T-helper 1 cell (primary cell): ENCODE measurements around the gene PUS1.

Experiments used
- DNase-seq, 5 donors: peaks; one replicate each; pipeline ENCODE4 v3.0.0-alpha.2; 2012 to 2020

Gene PUS1

DNA sequence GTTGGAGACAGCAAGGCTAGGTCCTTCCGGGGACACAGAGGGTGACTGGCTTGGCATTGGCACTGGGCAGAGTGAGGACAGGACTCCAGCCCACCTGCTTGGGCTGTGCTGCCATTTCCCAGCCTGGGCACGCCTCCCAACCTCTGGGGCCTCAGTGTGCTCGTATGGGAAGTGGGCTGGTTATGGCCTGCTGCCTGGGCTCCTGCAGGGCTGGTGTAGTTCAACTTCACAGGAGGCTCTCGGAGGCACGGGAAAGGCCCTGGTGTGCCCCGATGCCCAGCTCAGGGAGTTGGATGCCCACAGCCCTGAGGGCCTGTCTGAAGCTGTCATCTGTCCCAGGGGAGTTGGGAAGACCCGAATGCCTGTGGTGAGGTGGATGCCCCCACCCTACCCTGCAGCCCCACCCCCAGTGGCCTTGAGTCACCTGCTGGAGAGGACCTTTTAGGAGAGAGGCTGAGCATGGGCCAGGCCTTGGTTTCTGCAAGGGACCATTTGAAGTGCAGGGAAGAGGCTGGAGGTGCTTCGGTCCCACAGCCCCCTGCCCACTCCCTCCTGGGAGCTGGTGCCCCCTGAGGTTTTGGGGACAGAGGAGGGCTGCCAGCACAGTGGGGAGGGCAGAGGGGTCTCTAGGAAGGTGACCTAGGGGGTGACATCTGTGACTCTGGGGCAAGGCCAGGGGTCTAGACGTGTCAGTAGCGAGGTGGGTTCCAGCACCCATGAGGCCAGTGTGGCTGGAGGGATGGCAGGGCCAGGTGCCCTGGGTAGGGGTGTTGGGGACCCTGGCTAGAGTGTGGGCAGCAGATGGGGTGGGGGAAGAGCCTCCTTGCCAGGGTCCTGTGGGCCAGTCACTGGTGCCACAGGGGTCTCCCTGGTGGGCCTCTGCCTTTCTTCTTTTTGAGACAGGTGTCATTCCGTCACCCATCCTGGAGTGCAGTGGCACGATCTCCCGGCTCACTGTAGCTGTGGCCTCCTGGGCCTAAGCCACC is 25.5 kb upstream of the PUS1 start:
- DNase-seq: no peak

DNA sequence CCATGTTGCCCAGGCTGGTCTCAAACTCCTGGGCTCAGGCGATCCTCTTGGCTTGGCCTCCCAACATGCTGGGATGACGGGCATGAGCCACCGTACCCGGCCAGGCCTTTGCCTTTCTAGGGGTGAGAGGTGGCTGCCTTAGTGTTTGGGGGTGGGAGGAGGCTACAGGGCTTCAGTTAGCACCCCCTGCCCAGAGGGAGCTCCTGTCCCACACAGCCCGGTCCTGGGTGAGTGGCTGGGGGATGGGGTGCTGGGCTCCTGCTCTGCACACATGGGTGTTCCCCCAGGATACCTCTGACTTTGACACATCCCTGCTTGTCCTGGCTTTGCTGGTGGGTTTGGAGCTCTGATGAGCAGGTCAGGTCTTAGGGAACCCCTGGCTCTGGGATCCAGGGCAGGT is 24.7 kb upstream of the PUS1 start:
- DNase-seq: no peak

DNA sequence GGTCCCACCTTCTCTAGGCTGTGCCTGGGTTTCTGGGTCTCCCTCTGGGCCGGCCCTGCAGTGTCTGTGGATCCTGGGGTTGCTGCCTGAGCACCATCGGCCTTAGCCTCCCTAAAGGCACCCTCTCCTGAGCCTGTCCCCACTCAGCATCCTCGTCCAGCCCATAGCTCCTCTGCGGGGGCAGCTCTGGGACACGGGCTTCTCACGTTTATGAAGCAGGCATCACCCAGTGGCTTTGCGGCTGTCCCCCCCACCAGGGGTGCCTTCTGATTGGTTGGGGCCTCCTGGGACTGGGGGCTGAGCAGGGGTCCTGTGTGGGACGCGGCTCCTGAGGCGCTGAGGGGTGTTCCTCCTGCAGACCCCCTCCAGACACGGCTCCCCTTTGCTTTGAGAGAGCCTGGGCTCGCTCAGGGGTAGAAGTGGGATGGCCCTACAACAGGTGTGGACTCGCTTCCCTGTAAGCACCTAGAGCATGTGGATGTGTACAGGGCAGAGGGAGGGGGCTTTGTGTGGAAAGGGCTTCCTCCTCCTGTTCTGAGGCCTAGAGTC is 23.9 kb upstream of the PUS1 start:
- DNase-seq: no peak

DNA sequence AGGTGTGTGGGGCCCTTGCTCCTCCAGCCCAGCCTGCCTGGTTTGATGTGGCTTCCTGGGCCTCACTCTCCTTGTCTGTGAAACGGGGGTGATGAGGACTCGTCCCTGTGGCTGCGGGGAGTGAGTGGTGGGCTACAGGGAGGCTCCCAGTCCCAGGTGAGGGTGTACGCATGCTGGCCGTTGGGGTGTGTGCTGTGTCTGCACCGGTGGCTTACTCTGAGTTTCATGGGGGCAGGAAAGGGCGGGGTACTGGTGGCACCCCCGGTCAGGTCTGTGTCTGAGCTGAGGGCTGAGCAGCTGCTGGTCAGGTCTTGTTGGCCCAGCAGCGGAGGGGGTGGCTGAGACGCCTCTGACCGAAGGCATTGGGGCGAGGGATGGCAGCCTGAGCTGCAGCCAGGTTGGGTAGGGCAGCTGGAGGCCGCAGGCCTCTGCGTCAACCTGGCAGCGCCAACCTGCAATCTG is 23.4 kb upstream of the PUS1 start:
- no peak for DNase-seq

DNA sequence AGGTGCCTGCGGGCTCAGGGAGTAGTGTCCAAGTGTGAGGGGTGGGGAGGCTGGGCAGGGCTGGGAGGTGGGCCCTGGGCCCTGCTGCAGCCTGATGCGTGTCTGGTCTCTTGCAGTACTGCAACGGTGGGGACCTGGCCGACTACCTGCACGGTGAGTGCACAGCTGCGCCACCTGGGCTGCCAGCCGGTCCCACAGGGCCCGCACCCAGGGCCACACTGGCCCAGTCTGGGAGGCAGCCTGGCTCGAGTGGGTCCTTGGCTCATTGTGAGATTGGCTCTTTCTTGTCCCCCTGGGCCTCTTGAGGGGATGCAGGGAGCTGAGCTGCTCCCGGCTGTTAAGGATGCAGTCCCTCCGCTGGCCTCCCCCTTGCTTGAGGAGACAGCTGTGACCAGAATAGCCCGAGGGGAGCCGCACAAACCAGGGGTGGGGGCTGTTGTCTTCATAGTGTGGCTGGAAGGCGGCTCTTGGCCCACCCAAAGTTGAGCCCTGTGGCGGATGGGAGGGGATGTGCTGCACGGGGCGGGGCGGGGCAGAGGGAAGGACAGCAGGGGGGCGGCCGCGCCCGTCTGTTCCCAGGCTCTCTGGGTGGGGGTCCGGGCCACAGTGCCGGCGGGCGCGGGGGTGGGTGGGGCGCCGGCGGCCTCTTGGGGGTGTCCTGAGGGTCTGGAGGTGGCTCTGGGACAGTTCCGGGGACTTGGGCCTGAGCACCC is 21.5 kb upstream of the PUS1 start:
- no peak for DNase-seq

DNA sequence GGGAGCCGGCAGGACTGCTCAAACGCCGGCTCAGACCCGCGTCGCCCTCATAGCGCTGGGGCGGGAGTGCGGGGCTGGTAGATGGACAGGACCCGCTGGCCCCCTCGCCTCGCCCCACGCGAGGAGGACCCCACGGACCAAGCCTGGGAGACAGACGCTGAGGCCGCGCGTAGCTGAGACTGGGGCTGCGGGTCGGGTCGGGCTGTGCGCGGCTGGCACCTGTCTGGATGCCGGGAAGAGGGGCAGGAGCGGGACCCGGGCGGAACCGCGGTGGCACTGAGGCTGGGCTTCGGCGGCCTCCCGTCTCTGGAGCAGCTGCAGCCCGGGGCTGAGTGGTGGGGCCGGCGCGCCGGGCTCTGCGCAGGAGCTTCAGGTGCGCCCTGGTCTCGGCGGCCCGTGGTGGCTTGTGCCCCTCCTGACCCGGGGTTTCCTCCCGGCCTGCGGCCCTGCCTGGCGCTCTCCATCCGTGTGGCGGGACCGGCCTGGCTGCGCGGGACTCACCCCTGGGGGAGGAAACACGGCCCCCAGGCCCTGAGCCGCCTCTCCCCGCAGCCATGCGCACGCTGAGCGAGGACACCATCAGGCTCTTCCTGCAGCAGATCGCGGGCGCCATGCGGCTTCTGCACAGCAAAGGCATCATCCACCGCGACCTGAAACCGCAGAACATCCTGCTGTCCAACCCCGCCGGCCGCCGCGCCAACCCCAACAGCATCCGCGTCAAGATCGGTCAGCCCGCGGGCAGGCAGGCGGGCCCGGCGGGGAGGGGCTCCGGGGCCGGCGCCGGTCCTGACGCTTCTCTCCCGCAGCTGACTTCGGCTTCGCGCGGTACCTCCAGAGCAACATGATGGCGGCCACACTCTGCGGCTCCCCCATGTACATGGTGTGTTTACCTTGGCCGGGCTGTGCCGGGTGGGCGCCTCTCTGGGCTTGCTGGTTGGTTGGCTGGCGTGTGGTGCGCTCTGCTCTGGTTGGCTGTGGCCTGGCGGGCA is 20.7 kb upstream of the PUS1 start:
- DNase-seq: no peak

DNA sequence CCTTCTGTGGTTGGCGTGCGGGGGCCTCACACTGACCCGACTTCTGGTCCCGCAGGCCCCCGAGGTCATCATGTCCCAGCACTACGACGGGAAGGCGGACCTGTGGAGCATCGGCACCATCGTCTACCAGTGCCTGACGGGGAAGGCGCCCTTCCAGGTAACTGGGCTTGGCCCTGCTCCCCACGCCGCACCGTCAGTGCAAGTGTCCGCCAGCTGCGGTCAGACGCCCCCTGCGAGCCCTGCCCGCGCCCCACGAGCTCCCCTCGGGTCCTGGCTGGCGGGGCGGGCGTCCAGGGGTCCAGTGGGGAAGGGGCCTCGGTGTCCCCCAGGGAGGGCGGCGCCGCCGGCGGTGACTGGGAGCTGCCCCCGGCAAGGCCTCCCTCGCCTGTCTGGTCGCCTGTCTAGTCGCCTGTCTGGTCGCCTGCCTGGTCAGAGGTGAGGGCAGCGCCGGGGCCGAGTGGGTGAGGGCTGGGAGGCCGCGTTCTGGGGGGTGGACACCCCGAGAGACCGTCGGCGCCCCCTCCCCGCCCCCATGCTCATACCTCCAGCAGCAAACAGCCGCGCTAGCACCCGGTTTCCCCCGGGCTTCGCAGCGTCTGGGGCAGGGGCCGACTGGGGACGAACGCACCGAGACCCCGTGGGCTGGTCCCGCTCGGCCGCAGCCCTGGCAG is 19.9 kb upstream of the PUS1 start:
- DNase-seq: no peak

DNA sequence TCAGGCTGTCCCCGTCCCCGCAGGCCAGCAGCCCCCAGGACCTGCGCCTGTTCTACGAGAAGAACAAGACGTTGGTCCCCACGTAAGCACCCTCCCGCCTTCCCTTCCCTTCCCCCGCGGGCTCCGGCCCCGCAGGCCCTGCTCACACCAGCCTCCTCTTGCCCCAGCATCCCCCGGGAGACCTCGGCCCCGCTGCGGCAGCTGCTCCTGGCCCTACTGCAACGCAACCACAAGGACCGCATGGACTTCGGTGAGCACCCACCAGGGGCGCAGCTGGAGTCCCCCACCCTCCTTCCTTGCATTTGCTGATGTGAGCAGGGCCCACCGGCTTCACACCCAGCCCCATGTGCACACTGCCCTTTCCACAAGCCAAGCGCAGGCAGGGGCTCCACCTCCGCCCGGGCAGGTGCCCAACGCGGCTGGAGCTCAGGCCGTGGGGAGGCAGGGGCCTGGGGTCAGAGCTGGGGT is 19.3 kb upstream of the PUS1 start:
- DNase-seq: no peak

DNA sequence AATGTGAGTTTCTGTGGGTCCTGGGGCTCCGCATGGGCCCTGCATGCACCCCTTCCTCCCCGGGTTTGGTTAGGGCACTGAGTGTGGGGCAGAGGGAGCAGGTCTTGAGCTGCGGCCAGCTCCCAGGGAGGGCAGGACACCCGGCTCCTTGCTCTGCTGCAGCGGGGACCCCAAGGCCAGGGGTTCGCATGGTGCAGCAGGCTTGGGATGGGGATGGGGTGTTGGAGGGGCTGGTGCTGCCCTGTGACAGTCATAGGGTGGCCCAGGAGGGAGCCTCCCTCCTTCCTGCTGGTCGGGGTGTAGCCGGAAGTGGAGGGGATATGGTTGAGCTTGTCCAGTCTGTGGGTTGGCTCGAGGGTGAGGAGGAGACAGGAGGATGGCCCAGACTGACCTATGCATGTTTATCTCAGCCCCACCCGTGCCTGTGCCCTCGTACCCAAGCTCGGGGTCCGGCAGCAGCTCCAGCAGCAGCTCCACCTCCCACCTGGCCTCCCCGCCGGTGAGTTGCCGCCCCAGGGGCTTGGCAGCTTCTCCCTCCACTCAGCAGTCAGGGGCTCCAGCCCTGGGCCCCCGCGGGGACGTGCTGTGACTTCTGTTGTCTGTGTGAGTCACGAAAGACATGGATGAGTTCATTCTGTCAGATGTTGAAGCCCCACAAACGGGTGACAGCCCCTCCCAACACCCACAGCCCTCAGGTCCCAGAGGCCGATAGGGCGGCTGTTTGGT is 18.6 kb upstream of the PUS1 start:
- no peak for DNase-seq

DNA sequence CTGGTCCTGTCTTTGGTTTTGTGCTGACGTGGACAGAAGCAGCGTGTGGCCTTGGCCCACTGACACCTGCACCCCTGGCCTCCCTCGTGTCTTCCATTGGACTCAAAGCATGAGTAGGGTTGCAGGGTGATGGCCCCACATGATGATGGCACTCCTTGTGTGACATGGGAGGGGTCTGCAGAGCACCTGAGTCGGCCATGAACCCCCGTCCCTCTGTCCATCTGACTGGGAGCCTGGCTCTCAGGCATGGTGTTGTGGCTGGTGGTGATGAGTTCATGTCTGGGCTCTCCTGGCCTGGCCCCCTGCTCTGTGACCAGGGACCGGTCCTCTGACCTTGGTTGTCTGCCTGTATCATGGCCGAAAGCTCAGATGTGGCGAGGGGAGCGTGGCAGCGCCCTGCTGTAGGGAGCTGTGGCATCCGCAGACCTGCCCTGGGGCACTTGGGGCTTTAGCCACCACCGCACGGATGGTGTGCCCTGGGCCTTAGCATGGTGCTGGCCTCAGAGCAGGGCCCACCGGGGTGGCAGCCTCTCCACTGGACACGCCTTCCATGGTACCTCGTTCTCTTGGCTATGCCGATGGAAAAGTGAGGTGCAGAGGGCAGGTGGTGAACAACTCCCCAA is 17.9 kb upstream of the PUS1 start:
- DNase-seq: no peak

DNA sequence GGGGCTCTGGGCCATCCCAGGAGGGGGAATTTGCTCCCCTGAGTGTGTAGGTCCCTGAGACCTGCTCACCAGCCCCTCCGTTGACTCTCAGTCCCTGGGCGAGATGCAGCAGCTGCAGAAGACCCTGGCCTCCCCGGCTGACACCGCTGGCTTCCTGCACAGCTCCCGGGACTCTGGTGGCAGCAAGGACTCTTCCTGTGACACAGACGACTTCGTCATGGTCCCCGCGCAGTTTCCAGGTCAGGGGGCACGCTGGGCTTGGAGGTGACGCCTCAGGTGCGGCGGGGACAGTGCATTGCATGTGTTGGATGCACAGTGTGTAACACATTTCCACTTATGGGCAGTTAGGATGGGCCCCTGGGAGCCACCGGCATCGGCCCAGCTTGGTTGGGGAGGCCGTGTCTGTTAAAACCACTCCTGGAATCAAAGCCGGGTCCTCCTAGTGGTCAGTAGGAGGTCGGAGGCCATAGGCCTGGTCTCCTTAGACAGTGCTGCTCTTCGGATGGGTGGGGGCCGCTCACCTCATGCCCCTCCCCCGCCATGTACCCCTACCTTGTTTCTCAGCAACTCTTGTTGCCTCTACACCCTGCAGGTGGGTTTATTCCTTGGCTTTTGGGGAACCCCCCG is 17.1 kb upstream of the PUS1 start:
- no peak for DNase-seq

DNA sequence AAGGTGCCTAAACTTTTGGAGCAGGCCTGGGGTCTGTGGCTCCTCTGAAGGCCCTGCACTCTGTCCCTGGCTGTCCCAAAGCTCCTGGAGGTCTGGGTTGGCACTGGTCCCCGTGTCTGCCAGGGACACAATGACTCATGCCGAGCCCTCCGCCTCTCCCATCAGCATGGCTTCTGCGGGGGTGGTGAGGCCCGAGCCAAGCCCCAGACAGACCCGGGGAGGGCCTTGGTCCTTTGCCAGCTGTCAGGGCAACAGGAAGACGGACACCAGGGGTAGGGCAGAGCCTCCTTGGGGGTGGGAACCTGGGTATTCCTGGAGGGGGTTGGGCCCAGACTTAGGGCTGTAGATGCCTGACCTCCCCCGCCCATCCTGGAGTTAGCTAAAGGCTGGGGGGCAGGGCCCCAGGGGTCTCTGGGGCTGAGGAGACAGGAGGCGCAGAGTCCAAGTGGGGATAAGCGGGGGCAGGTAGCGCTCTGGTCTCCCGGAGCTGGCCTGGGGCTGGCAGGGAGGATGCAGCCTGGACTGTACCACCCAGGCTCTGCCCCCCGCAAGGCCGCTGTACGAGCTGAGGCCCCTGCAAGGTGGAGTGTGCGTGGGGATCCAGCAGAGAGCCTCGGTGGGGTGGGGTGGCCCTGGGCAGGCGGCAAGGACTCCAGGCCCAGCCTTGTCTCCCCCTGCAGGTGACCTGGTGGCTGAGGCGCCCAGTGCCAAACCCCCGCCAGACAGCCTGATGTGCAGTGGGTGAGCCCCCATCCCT is 16.4 kb upstream of the PUS1 start:
- no peak for DNase-seq

DNA sequence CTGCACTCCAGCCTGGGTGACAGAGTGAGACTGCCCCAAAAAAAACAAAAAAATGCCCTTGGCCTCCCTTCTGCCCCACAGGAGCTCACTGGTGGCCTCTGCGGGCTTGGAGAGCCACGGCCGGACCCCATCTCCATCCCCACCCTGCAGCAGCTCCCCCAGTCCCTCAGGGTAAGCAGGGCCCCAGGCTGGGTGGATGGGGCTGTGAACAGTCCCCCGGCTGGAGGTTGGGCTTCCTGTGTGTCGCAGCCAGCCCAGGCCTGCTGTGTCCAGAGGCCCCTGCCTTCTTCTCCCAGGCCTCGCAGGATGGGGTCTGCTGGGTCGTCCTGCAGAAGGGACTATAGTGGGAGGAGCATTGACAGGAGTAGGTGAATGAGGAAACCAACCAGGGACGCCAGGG is 15.4 kb upstream of the PUS1 start:
- no peak for DNase-seq

DNA sequence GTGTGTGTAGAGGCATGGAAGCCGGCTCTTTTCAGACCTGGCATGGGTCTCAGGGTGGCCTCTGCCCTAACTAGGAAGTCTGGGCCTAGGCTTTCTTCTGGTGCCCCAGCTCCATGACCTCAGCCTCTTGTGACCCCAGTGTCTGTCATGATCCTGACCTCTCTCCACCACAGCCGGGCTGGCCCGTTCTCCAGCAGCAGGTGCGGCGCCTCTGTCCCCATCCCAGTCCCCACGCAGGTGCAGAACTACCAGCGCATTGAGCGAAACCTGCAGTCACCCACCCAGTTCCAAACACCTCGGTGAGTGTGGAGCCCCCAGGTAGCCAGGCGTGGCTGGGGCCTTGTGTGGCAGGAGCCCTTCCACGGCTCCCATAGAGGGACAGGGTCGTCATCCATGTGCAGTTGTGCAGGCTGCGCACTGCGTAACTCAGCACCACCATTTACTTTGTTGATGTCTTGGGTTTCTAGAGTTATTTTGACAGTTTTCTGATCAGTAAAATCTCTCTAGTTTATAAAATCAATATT is 14.8 kb upstream of the PUS1 start:
- DNase-seq: no peak

DNA sequence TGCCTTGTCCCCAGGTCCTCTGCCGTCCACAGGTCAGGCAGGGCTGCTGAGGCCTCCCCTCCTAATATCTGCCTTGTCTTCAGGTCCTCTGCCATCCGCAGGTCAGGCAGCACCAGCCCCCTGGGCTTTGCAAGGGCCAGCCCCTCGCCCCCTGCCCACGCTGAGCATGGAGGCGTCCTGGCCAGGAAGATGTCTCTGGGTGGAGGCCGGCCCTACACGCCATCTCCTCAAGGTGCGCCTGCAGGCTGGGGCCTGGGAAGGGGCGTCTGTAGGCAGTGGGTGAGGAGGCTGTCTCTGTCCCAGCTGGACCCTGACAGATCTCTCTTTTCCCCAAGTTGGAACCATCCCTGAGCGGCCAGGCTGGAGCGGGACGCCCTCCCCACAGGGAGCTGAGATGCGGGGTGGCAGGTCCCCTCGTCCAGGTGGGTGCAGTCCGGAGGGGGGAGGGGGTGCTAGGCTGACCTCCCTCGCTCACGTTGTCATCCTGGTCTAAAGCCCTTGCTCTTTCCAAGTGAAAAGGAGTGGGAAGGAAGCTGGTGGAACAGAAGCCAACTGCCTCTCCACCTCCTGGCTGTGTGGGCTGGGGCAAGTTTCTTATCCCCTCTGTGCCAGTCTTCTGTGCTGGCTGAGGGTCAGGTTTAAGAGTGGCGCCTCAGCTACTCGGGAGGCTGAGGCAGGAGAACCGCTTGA is 13.9 kb upstream of the PUS1 start:
- DNase-seq: no peak

DNA sequence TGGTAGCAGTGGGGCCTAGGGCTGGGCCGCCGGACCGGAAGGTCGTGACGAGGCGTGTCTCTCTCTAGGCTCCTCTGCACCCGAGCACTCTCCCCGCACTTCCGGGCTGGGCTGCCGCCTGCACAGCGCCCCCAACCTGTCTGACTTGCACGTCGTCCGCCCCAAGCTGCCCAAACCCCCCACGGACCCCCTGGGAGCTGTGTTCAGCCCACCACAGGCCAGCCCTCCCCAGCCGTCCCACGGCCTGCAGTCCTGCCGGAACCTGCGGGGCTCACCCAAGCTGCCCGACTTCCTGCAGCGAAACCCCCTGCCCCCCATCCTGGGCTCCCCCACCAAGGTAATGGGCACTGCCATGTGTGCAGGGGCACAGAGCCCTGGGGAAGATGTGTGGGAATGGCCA is 13.3 kb upstream of the PUS1 start:
- no peak for DNase-seq

DNA sequence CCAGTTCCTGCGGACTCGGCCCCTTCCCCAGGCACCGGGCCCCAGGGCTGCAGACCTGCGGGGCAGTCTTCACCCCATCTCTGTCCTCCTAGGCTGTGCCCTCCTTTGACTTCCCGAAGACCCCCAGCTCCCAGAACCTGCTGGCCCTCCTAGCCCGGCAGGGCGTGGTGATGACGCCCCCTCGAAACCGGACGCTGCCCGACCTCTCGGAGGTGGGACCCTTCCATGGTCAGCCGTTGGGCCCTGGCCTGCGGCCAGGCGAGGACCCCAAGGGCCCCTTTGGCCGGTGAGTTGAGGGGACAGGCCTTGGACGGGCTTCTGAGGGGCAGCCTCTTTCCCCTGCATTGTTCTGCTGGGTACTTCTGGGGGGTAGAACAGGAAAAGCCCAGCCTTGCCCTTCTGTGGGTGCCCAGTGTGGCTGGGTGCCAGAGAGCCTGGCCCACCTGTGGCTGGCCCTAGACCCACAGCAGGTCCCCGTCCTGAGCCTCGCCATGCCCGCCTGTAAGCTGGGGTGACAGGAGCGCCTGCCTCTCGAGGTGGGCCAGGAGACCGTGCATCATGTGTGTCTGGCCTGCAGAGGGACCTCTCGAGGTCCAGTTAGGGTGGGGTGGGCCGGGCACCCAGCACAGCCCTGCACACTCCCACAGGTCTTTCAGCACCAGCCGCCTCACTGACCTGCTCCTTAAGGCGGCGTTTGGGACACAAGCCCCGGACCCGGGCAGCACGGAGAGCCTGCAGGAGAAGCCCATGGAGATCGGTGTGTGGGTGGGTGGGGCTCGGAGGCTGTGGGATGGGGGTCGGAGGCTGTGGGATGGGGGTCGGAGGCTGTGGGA is 12.6 kb upstream of the PUS1 start:
- DNase-seq: no peak
